SK-N-SH treated with all-trans-retinoic acid at 6 μM for 48 hours (cell line): ENCODE data around the gene AMIGO2.

Experiments
- ARNTL ChIP-seq: fragments of 450-650 bp; formaldehyde crosslinking; IDR thresholded peaks from 2 replicates; pipeline ENCODE4 v1.5.0; 2020; ENCODE audit warnings: low read depth, mild to moderate bottlenecking, moderate library complexity, borderline replicate concordance
- BACH2 ChIP-seq: fragments of 250-450 bp; sonication (Bioruptor Pico); IDR thresholded peaks from 2 replicates; pipeline ENCODE4 v1.9.0; 2021; ENCODE audit warnings: mild to moderate bottlenecking, borderline replicate concordance
- CREB5 ChIP-seq: fragments of 250-450 bp; sonication (Bioruptor Pico); IDR thresholded peaks from 2 replicates; pipeline ENCODE4 v1.5.1; 2020; ENCODE audit warnings: low read depth, mild to moderate bottlenecking, moderate library complexity
- CSRNP3 ChIP-seq: fragments of 250-450 bp; sonication (Bioruptor Pico); IDR thresholded peaks from 2 replicates; pipeline ENCODE4 v1.5.1; 2021; ENCODE audit warnings: mild to moderate bottlenecking, moderate library complexity
- ESRRG ChIP-seq: fragments of 250-450 bp; sonication (Bioruptor Pico); IDR thresholded peaks from 2 replicates; pipeline ENCODE4 v1.6.1; 2021; ENCODE audit warnings: mild to moderate bottlenecking
- ISL1 ChIP-seq: fragments of 250-450 bp; sonication (Bioruptor Pico); IDR thresholded peaks from 2 replicates; pipeline ENCODE4 v2.1.2; 2022; ENCODE audit warnings: mild to moderate bottlenecking, moderate library complexity
- OSR1 ChIP-seq: fragments of 250-450 bp; sonication (Bioruptor Pico); IDR thresholded peaks from 2 replicates; pipeline ENCODE4 v1.8.0; 2022; ENCODE audit warnings: moderate library complexity, mild to moderate bottlenecking, inconsistent platforms
- PATZ1 ChIP-seq: fragments of 250-450 bp; sonication (Bioruptor Pico); IDR thresholded peaks from 2 replicates; pipeline ENCODE4 v1.8.0; 2020; ENCODE audit warnings: mild to moderate bottlenecking, moderate library complexity, borderline replicate concordance
- RARB ChIP-seq: fragments of 250-450 bp; sonication (Bioruptor Pico); IDR thresholded peaks from 2 replicates; pipeline ENCODE4 v1.8.0; 2021; ENCODE audit warnings: mild to moderate bottlenecking, moderate library complexity
- SNAI2 ChIP-seq: fragments of 250-450 bp; sonication (Bioruptor Pico); IDR thresholded peaks from 2 replicates; pipeline ENCODE4 v1.5.0; 2020; ENCODE audit warnings: mild to moderate bottlenecking, moderate library complexity
- ZC3H10 ChIP-seq: fragments of 250-450 bp; sonication (Bioruptor Pico); IDR thresholded peaks from 2 replicates; pipeline ENCODE4 v1.5.1; 2021; ENCODE audit warnings: mild to moderate bottlenecking, moderate library complexity
- ZFP30 ChIP-seq: fragments of 450-650 bp; formaldehyde crosslinking; IDR thresholded peaks from 2 replicates; pipeline ENCODE4 v1.5.0; 2022; ENCODE audit warnings: mild to moderate bottlenecking, moderate library complexity
- ZNF565 ChIP-seq: fragments of 450-650 bp; formaldehyde crosslinking; conservative IDR thresholded peaks from 2 replicates; pipeline ENCODE4 v1.5.0; 2020; ENCODE audit warnings: low read depth, mild to moderate bottlenecking, moderate library complexity

GRCh38 chr12:47126246-47126645 lies 46.5 kb upstream of the AMIGO2 start:
- TF ChIP-seq RARB (no peak), CSRNP3 (no peak), PATZ1 (no peak), ARNTL (CRISPR knock-in tag) (no peak), ISL1 (CRISPR knock-in tag) (no peak), ZC3H10 (no peak), ZFP30 (CRISPR knock-in tag) (no peak), ESRRG (CRISPR knock-in tag) (no peak), BACH2 (CRISPR knock-in tag) (no peak), SNAI2 (CRISPR knock-in tag) (no peak), ZNF565 (CRISPR knock-in tag) (no peak), OSR1 (CRISPR knock-in tag) (no peak), CREB5 (CRISPR knock-in tag) (no peak)
